Ishikawa (cell line): ENCODE data around the gene RBM5.

Source experiments
- CEBPB ChIP-seq: IDR thresholded peaks from 2 replicates; pipeline ENCODE4 v1.6.1; 2012
- CREB1 ChIP-seq: IDR thresholded peaks from 2 replicates; pipeline ENCODE4 v1.6.1; 2012; ENCODE audit warnings: low read depth
- EGR1 ChIP-seq: IDR thresholded peaks from 2 replicates; pipeline ENCODE4 v1.6.1; 2012
- EP300 ChIP-seq: IDR thresholded peaks from 2 replicates; pipeline ENCODE4 v1.6.1; 2012; ENCODE audit warnings: borderline replicate concordance
- FOXM1 ChIP-seq: IDR thresholded peaks from 2 replicates; pipeline ENCODE4 v1.6.1; 2012; ENCODE audit warnings: low read depth, borderline replicate concordance
- MAX ChIP-seq: IDR thresholded peaks from 2 replicates; pipeline ENCODE4 v1.6.1; 2012
- NFIC ChIP-seq: IDR thresholded peaks from 2 replicates; pipeline ENCODE4 v1.6.1; 2012
- RAD21 ChIP-seq: IDR thresholded peaks from 2 replicates; pipeline ENCODE4 v1.6.1; 2012; ENCODE audit warnings: low read depth
- REST ChIP-seq: IDR thresholded peaks from 2 replicates; pipeline ENCODE4 v1.6.1; 2012; ENCODE audit warnings: low read depth, mild to moderate bottlenecking
- TAF1 ChIP-seq: IDR thresholded peaks from 2 replicates; pipeline ENCODE4 v1.6.1; 2012; ENCODE audit warnings: low read depth, mild to moderate bottlenecking
- TCF12 ChIP-seq: IDR thresholded peaks from 2 replicates; pipeline ENCODE4 v1.6.1; 2012; ENCODE audit warnings: low read depth
- TEAD4 ChIP-seq: IDR thresholded peaks from 2 replicates; pipeline ENCODE4 v1.6.1; 2012
- USF1 ChIP-seq: IDR thresholded peaks from 2 replicates; pipeline ENCODE4 v1.6.1; 2012
- YY1 ChIP-seq: IDR thresholded peaks from 2 replicates; pipeline ENCODE4 v1.6.1; 2012; ENCODE audit warnings: low read depth
- ZBTB7A ChIP-seq: IDR thresholded peaks from 2 replicates; pipeline ENCODE4 v1.6.1; 2012; ENCODE audit warnings: low read depth

RBM5 gene

GRCh38 chr3:50136714-50137405 lies 48.1 kb downstream of the RBM5 start:
- TF ChIP-seq TEAD4 (no peak), TCF12 (no peak), EGR1 (no peak), FOXM1 (no peak), EP300 (no peak), USF1 (no peak), CEBPB (no peak), RAD21 (no peak), TAF1 (no peak)

- no peak for TF ChIP-seq ZBTB7A
- TF ChIP-seq TCF12, result no peak
- no peak for TF ChIP-seq CEBPB
- no peak for TF ChIP-seq REST
- TF ChIP-seq YY1, result no peak
- no peak for TF ChIP-seq NFIC
- TF ChIP-seq RAD21, result no peak
- no peak for TF ChIP-seq CREB1
- TF ChIP-seq TEAD4, result no peak
- TF ChIP-seq USF1, result no peak
- TF ChIP-seq EGR1, result no peak
- TF ChIP-seq TAF1, result no peak
- TF ChIP-seq FOXM1, result no peak
- TF ChIP-seq EP300, result no peak
- no peak for TF ChIP-seq MAX
These were observed 48.8 kb downstream of the RBM5 start for GRCh38 chr3:50137531-50137930.

GRCh38 chr3:50138266-50139200 lies 49.8 kb downstream of the RBM5 start:
- TF ChIP-seq NFIC (peak; percentile 77), ZBTB7A (no peak), TCF12 (peak; percentile 43; the same call in 1 of the 2 replicates)

- TF ChIP-seq CEBPB, result no peak
- no peak for TF ChIP-seq EGR1
- TF ChIP-seq EP300, result no peak
- TF ChIP-seq NFIC, result no peak
- no peak for TF ChIP-seq ZBTB7A
- no peak for TF ChIP-seq TCF12
- no peak for TF ChIP-seq CREB1
These were observed 50.6 kb downstream of the RBM5 start for GRCh38 chr3:50139308-50139707.

GRCh38 chr3:50139718-50140423 lies 51.2 kb downstream of the RBM5 start:
- TF ChIP-seq TEAD4, result no peak
- no peak for TF ChIP-seq USF1
- TF ChIP-seq REST, result no peak
- no peak for TF ChIP-seq MAX
